Measurements from ENCODE around the gene DTNBP1.

GRCh38 chr6:15544321-15544900, 118.4 kb downstream of the DTNBP1 start:
- TF ChIP-seq CTCF (conservative IDR thresholded peaks at IDR 0.05 in 1 of 2, IDR thresholded peaks at IDR 0.05 in 1 of 2; ENCODE audit: low read depth in 1 of 2, low read length in 2 of 2) (no peak), EZH2 (IDR thresholded peaks at IDR 0.05; ENCODE audit: low read length, missing control alignments) (no peak)
